Measurements from ENCODE around the gene HARS2. TPM values are rescaled to one million over a fixed set of nuclear protein-coding genes. Genes with fewer than 3 reads are reported as not detected.

Gene HARS2
- total and polyA plus RNA-seq, 4 experiments from 2014 or later, result 17.8 to 67.5 (median 44.0) TPM

- H3K27ac ChIP-seq (ENCODE audit: low read depth, low read length), result no peak overlapping the region
- CTCF ChIA-PET (ENCODE audit: partially characterized antibody), result interaction anchor here (1.8 kb wide), 1 partner anchor 362 kb away, joined by 4 read pairs; no protein-coding TSS in a partner anchor
- Mint-ChIP-seq H3K27ac (no peak overlapping the region), H3K36me3 (no peaks in the 10 kb centered on the region), H3K27me3 (peaks cover 18 to 33% of the 10 kb centered on the region in 2 donors), H3K4me1 (peaks cover 0 to under 1% (median 0%) of the 10 kb centered on the region in 4 donors), H3K4me3 (no peak overlapping the region), H3K9me3 (peaks cover 0 to 19% (median 14%) of the 10 kb centered on the region in 8 donors)
- H3K4me1 ChIP-seq (ENCODE audit: insufficient read depth, low read length), result no peaks in the 10 kb centered on the region
- no peaks in the 10 kb centered on the region for H3K36me3 ChIP-seq (ENCODE audit: insufficient read depth, low read length)
- POLR2A ChIA-PET (ENCODE audit: partially characterized antibody), result no interaction called here
- peaks cover 0 to under 1% of the 10 kb centered on the region in 2 donors for H3K9me3 ChIP-seq (ENCODE audit: control insufficient read depth in 1 of 2, low read length in 2 of 2)
- no peak for DNase-seq
- no peak overlapping the region for H3K4me3 ChIP-seq (ENCODE audit: low read length in 2 of 2)
- no peaks in the 10 kb centered on the region for H3K27me3 ChIP-seq (ENCODE audit: insufficient read depth, low read length)
- intact Hi-C loops (cut with micrococcal nuclease), result no loop called here
Measured at GRCh38 chr5:140734354-140734753, 43.1 kb downstream of the HARS2 start.

GRCh38 chr5:140737486-140737885 lies 46.2 kb downstream of the HARS2 start:
- CTCF ChIA-PET (ENCODE audit: partially characterized antibody), result no interaction called here
- peaks cover 0 to 45% (median 25%) of the 10 kb centered on the region in 8 donors for H3K9me3 Mint-ChIP-seq

GRCh38 chr5:140741967-140742366 lies 50.7 kb downstream of the HARS2 start:
- DNase-seq, result no peak
- Histone ChIP-seq H3K9me3 (ENCODE audit: control insufficient read depth in 1 of 2, low read length in 2 of 2) (peaks cover 0 to 4% of the 10 kb centered on the region in 2 donors), H3K36me3 (ENCODE audit: insufficient read depth, low read length) (no peaks in the 10 kb centered on the region), H3K27me3 (ENCODE audit: insufficient read depth, low read length) (no peaks in the 10 kb centered on the region), H3K4me1 (ENCODE audit: insufficient read depth, low read length) (no peaks in the 10 kb centered on the region), H3K4me3 (ENCODE audit: low read length in 2 of 2) (no peak overlapping the region), H3K27ac (ENCODE audit: low read depth, low read length) (no peak overlapping the region)
- Mint-ChIP-seq H3K4me1 (no peaks in the 10 kb centered on the region), H3K27ac (no peak overlapping the region), H3K27me3 (peaks cover 9% of the 10 kb centered on the region in 2 donors), H3K4me3 (no peak overlapping the region), H3K36me3 (peaks cover 0 to 5% of the 10 kb centered on the region in 2 donors), H3K9me3 (peaks cover under 1 to 66% (median 36%) of the 10 kb centered on the region in 8 donors)
- intact Hi-C loops (cut with micrococcal nuclease), result no loop called here
- ChIA-PET CTCF (ENCODE audit: partially characterized antibody) (no interaction called here), POLR2A (ENCODE audit: partially characterized antibody) (no interaction called here)

More at GRCh38 chr5:140737486-140737885, 46.2 kb downstream of the HARS2 start:
- intact Hi-C loops (cut with micrococcal nuclease), result no loop called here
- no peak for DNase-seq
- POLR2A ChIA-PET (ENCODE audit: partially characterized antibody), result no interaction called here
- H3K27ac ChIP-seq (ENCODE audit: low read depth, low read length), result no peak overlapping the region
- H3K27me3 ChIP-seq (ENCODE audit: insufficient read depth, low read length), result no peaks in the 10 kb centered on the region
- H3K4me1 ChIP-seq (ENCODE audit: insufficient read depth, low read length), result no peaks in the 10 kb centered on the region
- Mint-ChIP-seq H3K27me3 (peaks cover 23 to 35% of the 10 kb centered on the region in 2 donors), H3K27ac (no peak overlapping the region), H3K4me3 (no peak overlapping the region), H3K36me3 (peaks cover 0 to 5% of the 10 kb centered on the region in 2 donors), H3K4me1 (no peaks in the 10 kb centered on the region)
- no peaks in the 10 kb centered on the region for H3K36me3 ChIP-seq (ENCODE audit: insufficient read depth, low read length)
- H3K4me3 ChIP-seq (ENCODE audit: low read length in 2 of 2), result no peak overlapping the region
- peaks cover 0 to 4% of the 10 kb centered on the region in 2 donors for H3K9me3 ChIP-seq (ENCODE audit: control insufficient read depth in 1 of 2, low read length in 2 of 2)

Small RNA genes lying within 50 kb of the gene (microRNA-seq; reads per million reads assigned to microRNA genes)
- gene MIR3655 (ENCODE audit: borderline microRNAs expressed, borderline number of aligned reads, borderline replicate concordance), result 0.72 reads per million

Other genes with a start within 250 kb of the HARS2 start
- 10 to 100 TPM; 15.3 to 18.8 TPM for gene EIF4EBP3, start 143.8 kb upstream of the HARS2 start, total RNA-seq
- 10 to 100 TPM; 31.9 to 44.3 TPM for gene EIF4EBP3, start 143.8 kb upstream of the HARS2 start, polyA plus RNA-seq
- 10 to 100 TPM; 24.5 to 26.6 TPM for gene SRA1, start 134.0 kb upstream of the HARS2 start, total RNA-seq
- gene SRA1, start 134.0 kb upstream of the HARS2 start, polyA plus RNA-seq, result 10 to 100 TPM; 35.5 to 46.8 TPM
- gene APBB3, start 126.9 kb upstream of the HARS2 start, total RNA-seq, result 10 to 100 TPM; 72.9 to 75.4 TPM
- gene APBB3, start 126.9 kb upstream of the HARS2 start, polyA plus RNA-seq, result 1 to 10 TPM; 2.1 to 4.9 TPM
- gene SLC35A4, start 126.6 kb upstream of the HARS2 start, total RNA-seq, result 10 to 100 TPM; 49.0 to 59.4 TPM
- gene SLC35A4, start 126.6 kb upstream of the HARS2 start, polyA plus RNA-seq, result 100 to 1,000 TPM; 105 to 115 TPM
- 1 to 10 TPM; 4.9 to 5.2 TPM for gene CD14, start 58.3 kb upstream of the HARS2 start, total RNA-seq
- gene CD14, start 58.3 kb upstream of the HARS2 start, polyA plus RNA-seq, result 1 to 10 TPM; 2.7 to 3.2 TPM
- gene TMCO6, start 52.0 kb upstream of the HARS2 start, total RNA-seq, result 10 to 100 TPM; 50.0 to 56.3 TPM
- gene TMCO6, start 52.0 kb upstream of the HARS2 start, polyA plus RNA-seq, result 10 to 100 TPM; 15.7 to 18.3 TPM
- gene NDUFA2, start 43.8 kb upstream of the HARS2 start, total RNA-seq, result 10 to 100 TPM; 38.0 TPM
- gene NDUFA2, start 43.8 kb upstream of the HARS2 start, polyA plus RNA-seq, result 100 to 1,000 TPM; 132 to 135 TPM
- gene IK, start 43.6 kb upstream of the HARS2 start, total RNA-seq, result 100 to 1,000 TPM; 178 to 185 TPM
- 100 to 1,000 TPM; 147 to 205 TPM for gene IK, start 43.6 kb upstream of the HARS2 start, polyA plus RNA-seq
- 10 to 100 TPM; 47.1 to 49.6 TPM for gene WDR55, start 26.6 kb upstream of the HARS2 start, total RNA-seq
- gene WDR55, start 26.6 kb upstream of the HARS2 start, polyA plus RNA-seq, result 10 to 100 TPM; 12.4 to 19.5 TPM
- 1 to 10 TPM; 4.0 to 5.0 TPM for gene DND1, start 17.9 kb upstream of the HARS2 start, total RNA-seq
- not detected for gene DND1, start 17.9 kb upstream of the HARS2 start, polyA plus RNA-seq
- 10 to 100 TPM; 60.7 to 63.5 TPM for gene HARS1, start 85 bp upstream of the HARS2 start, total RNA-seq
- gene HARS1, start 85 bp upstream of the HARS2 start, polyA plus RNA-seq, result 10 to 100 TPM; 70.8 to 72.9 TPM
- gene ZMAT2, start 9.0 kb downstream of the HARS2 start, total RNA-seq, result 10 to 100 TPM; 56.3 to 57.4 TPM
- gene ZMAT2, start 9.0 kb downstream of the HARS2 start, polyA plus RNA-seq, result 10 to 100 TPM; 65.9 to 76.5 TPM
- not detected for gene PCDHA1, start 94.7 kb downstream of the HARS2 start, total RNA-seq
- not detected for gene PCDHA1, start 94.7 kb downstream of the HARS2 start, polyA plus RNA-seq
- gene PCDHA2, start 103.4 kb downstream of the HARS2 start, total RNA-seq, result not detected
- gene PCDHA2, start 103.4 kb downstream of the HARS2 start, polyA plus RNA-seq, result not detected
- not detected for gene PCDHA3, start 109.6 kb downstream of the HARS2 start, total RNA-seq
- not detected for gene PCDHA3, start 109.6 kb downstream of the HARS2 start, polyA plus RNA-seq
- gene PCDHA4, start 115.6 kb downstream of the HARS2 start, total RNA-seq, result not detected
- gene PCDHA4, start 115.6 kb downstream of the HARS2 start, polyA plus RNA-seq, result not detected
- gene PCDHA5, start 130.2 kb downstream of the HARS2 start, total RNA-seq, result not detected
- not detected for gene PCDHA5, start 130.2 kb downstream of the HARS2 start, polyA plus RNA-seq
- not detected for gene PCDHA6, start 136.5 kb downstream of the HARS2 start, total RNA-seq
- gene PCDHA6, start 136.5 kb downstream of the HARS2 start, polyA plus RNA-seq, result not detected
- not detected for gene PCDHA7, start 142.8 kb downstream of the HARS2 start, total RNA-seq
- not detected for gene PCDHA7, start 142.8 kb downstream of the HARS2 start, polyA plus RNA-seq
- not detected for gene PCDHA8, start 149.7 kb downstream of the HARS2 start, total RNA-seq
- not detected for gene PCDHA8, start 149.7 kb downstream of the HARS2 start, polyA plus RNA-seq
- not detected for gene PCDHA9, start 156.9 kb downstream of the HARS2 start, total RNA-seq
- gene PCDHA9, start 156.9 kb downstream of the HARS2 start, polyA plus RNA-seq, result not detected
- gene PCDHA10, start 164.4 kb downstream of the HARS2 start, total RNA-seq, result not detected
- not detected for gene PCDHA10, start 164.4 kb downstream of the HARS2 start, polyA plus RNA-seq
- not detected for gene PCDHA11, start 177.5 kb downstream of the HARS2 start, total RNA-seq
- not detected for gene PCDHA11, start 177.5 kb downstream of the HARS2 start, polyA plus RNA-seq
- not detected for gene PCDHA12, start 183.9 kb downstream of the HARS2 start, total RNA-seq
- gene PCDHA12, start 183.9 kb downstream of the HARS2 start, polyA plus RNA-seq, result not detected
- not detected for gene PCDHA13, start 190.7 kb downstream of the HARS2 start, total RNA-seq
- not detected for gene PCDHA13, start 190.7 kb downstream of the HARS2 start, polyA plus RNA-seq
- gene PCDHAC1, start 234.8 kb downstream of the HARS2 start, total RNA-seq, result not detected
- gene PCDHAC1, start 234.8 kb downstream of the HARS2 start, polyA plus RNA-seq, result not detected

All from CD4-positive, alpha-beta memory T cell (primary cell).